Vagina (tissue), 2 donors: Measurements from ENCODE around the gene MRC2. TPM values are rescaled to one million over a fixed set of nuclear protein-coding genes. Genes with fewer than 3 reads are reported as not detected.

Source experiments
- DNase-seq, 2 donors: peaks; one replicate each; pipeline ENCODE4 v3.0.0-alpha.2; 2017; ENCODE audit errors: extremely low spot score in 2 of 2
- H3K27ac ChIP-seq: fragments of 200-600 bp; sonication (generic); one replicate; pipeline ENCODE4 v1.5.1; 2019
- H3K27me3 ChIP-seq: fragments of 200-600 bp; sonication (generic); one replicate; pipeline ENCODE4 v1.5.1; 2019
- H3K36me3 ChIP-seq, 2 donors: fragments of 200-600 bp; sonication (generic); one replicate each; pipeline ENCODE4 v1.5.1; 2017 to 2019
- H3K4me1 ChIP-seq: fragments of 200-600 bp; sonication (generic); one replicate; pipeline ENCODE4 v1.5.1; 2019
- H3K4me3 ChIP-seq, 2 donors: fragments of 200-600 bp; sonication (generic); 1 replicate in 1 of 2; 2 replicates in 1 of 2; pipeline ENCODE4 v1.5.1; 2016 to 2019
- H3K9me3 ChIP-seq: fragments of 200-600 bp; sonication (generic); one replicate; pipeline ENCODE4 v1.5.1; 2019
- POLR2A ChIP-seq, 2 donors: fragments of 450-650 bp; IDR thresholded peaks; one replicate each; pipeline ENCODE4 v1.6.1; 2017; ENCODE audit warnings: antibody characterized with exemption in 2 of 2, mild to moderate bottlenecking in 2 of 2, moderate library complexity in 2 of 2
- POLR2AphosphoS5 ChIP-seq, 2 donors: sonication (generic); formaldehyde crosslinking; IDR thresholded peaks; one replicate each; pipeline ENCODE4 v1.9.0; 2017; ENCODE audit warnings: antibody characterized with exemption in 2 of 2, mild to moderate bottlenecking in 2 of 2, low read depth in 1 of 2; ENCODE audit not compliant: insufficient read depth in 1 of 2
- intact Hi-C: fragments of 100-400 bp; cut with DNase I; formaldehyde crosslinking; loops from one replicate; pipeline ENCODE4 v1.15.1; 2023
- total RNA-seq: library from RNA; depleted of rRNA; stranded (reverse); fragments of >200 nt; gene quantifications from one replicate; pipeline ENCODE4 v1.2.3, GENCODE V29; 2016
- TF ChIP-seq, protein P1 (sequence below), 3 experiments: fragments of 450-650 bp in 2 of 3; fragments of 200-600 bp in 1 of 3; sonication (generic) in 1 of 3; IDR thresholded peaks; one replicate each; pipeline ENCODE4 v1.5.1; 2017 to 2019; ENCODE audit warnings: antibody characterized with exemption in 3 of 3, mild to moderate bottlenecking in 2 of 3, moderate library complexity in 2 of 3

MRC2 gene
- total RNA-seq, 1 donor from 2014 or later = 89.4 TPM

GRCh38 chr17:62715882-62716390 lies 88.5 kb downstream of the MRC2 start:
- Histone ChIP-seq H3K9me3 (no peaks in the 10 kb centered on the region), H3K36me3 (no peaks in the 10 kb centered on the region), H3K27me3 (no peaks in the 10 kb centered on the region), H3K4me3 (no peak overlapping the region), H3K27ac (no peak overlapping the region), H3K4me1 (no peaks in the 10 kb centered on the region)
- intact Hi-C loops = no loop called here
- DNase-seq = no peak
- TF ChIP-seq, protein P1, sequence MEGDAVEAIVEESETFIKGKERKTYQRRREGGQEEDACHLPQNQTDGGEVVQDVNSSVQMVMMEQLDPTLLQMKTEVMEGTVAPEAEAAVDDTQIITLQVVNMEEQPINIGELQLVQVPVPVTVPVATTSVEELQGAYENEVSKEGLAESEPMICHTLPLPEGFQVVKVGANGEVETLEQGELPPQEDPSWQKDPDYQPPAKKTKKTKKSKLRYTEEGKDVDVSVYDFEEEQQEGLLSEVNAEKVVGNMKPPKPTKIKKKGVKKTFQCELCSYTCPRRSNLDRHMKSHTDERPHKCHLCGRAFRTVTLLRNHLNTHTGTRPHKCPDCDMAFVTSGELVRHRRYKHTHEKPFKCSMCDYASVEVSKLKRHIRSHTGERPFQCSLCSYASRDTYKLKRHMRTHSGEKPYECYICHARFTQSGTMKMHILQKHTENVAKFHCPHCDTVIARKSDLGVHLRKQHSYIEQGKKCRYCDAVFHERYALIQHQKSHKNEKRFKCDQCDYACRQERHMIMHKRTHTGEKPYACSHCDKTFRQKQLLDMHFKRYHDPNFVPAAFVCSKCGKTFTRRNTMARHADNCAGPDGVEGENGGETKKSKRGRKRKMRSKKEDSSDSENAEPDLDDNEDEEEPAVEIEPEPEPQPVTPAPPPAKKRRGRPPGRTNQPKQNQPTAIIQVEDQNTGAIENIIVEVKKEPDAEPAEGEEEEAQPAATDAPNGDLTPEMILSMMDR (IDR thresholded peaks at IDR 0.05) = no peak
- TF ChIP-seq POLR2AphosphoS5 (IDR thresholded peaks at IDR 0.05; ENCODE audit: insufficient read depth in 1 of 2, low read depth in 1 of 2) = no peak
- no peak for TF ChIP-seq POLR2A (IDR thresholded peaks at IDR 0.05)

DNA sequence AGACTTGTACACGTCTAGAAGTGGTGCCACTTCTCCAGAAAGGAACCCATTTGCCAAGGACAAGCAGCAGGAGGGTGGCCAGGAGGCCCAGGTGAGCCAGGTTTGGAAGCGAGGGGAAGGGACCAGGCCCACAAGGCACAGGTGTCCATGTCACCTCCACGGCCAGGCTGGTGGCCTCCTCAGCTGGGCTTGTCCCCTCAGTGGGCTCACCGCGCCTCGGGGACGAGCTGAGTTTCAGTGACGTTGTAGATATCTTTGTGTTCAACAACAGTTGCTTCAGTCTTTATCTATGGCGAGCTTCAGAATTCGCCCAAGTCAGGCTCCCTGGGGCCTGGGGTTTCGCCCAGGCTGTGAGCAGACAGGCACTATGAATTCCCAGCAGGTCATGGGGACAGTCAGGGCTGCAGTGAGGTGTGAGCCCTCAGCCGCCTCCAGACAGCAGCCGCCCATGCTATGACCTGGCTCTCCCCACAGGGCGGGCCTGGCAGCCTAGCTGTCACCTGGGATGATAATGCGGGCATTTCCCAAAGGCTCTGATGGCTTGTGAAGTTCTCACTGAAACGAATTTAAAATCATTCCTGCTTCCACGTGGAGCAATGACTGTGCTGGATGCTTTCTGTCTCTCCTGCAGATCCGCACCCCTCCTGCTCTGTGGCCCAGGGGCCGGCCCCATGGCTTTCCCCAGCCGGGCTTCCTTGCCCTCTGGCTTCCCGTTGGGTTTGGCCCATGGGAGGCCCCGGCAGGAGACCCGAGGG lies 89.5 kb downstream of the MRC2 start:
- no peaks in the 10 kb centered on the region for H3K9me3 ChIP-seq
- TF ChIP-seq POLR2A (IDR thresholded peaks at IDR 0.05) = no peak
- no peak for TF ChIP-seq POLR2AphosphoS5 (IDR thresholded peaks at IDR 0.05; ENCODE audit: insufficient read depth in 1 of 2, low read depth in 1 of 2)
- TF ChIP-seq, protein P1 (IDR thresholded peaks at IDR 0.05) = no peak
- no peak overlapping the region for H3K27ac ChIP-seq
- no peaks in the 10 kb centered on the region for H3K27me3 ChIP-seq
- no peak for DNase-seq
- no peak overlapping the region for H3K4me3 ChIP-seq
- H3K36me3 ChIP-seq = no peaks in the 10 kb centered on the region
- intact Hi-C loops = no loop called here
- H3K4me1 ChIP-seq = no peaks in the 10 kb centered on the region

- TF ChIP-seq POLR2AphosphoS5 (IDR thresholded peaks at IDR 0.05; ENCODE audit: insufficient read depth in 1 of 2, low read depth in 1 of 2) = no peak
- TF ChIP-seq POLR2A (IDR thresholded peaks at IDR 0.05) = no peak
- TF ChIP-seq, protein P1 (IDR thresholded peaks at IDR 0.05) = no peak
- Histone ChIP-seq H3K36me3 (no peaks in the 10 kb centered on the region), H3K4me1 (no peaks in the 10 kb centered on the region), H3K9me3 (no peaks in the 10 kb centered on the region), H3K27ac (no peak overlapping the region), H3K4me3 (no peak overlapping the region), H3K27me3 (no peaks in the 10 kb centered on the region)
- DNase-seq = no peak
- intact Hi-C loops = no loop called here
Observed at GRCh38 chr17:62717589-62717855, 90.1 kb downstream of the MRC2 start.

- no peaks in the 10 kb centered on the region for H3K27me3 ChIP-seq
- no peaks in the 10 kb centered on the region for H3K9me3 ChIP-seq
- TF ChIP-seq, protein P1 (IDR thresholded peaks at IDR 0.05) = no peak
- TF ChIP-seq POLR2A (IDR thresholded peaks at IDR 0.05) (no peak), POLR2AphosphoS5 (IDR thresholded peaks at IDR 0.05; ENCODE audit: insufficient read depth in 1 of 2, low read depth in 1 of 2) (no peak)
- no peaks in the 10 kb centered on the region for H3K4me1 ChIP-seq
- H3K27ac ChIP-seq = no peak overlapping the region
- no peak overlapping the region for H3K4me3 ChIP-seq
- no peak for DNase-seq
- no peaks in the 10 kb centered on the region for H3K36me3 ChIP-seq
- intact Hi-C loops = no loop called here
Observed at GRCh38 chr17:62717889-62718288, 90.4 kb downstream of the MRC2 start.

DNA sequence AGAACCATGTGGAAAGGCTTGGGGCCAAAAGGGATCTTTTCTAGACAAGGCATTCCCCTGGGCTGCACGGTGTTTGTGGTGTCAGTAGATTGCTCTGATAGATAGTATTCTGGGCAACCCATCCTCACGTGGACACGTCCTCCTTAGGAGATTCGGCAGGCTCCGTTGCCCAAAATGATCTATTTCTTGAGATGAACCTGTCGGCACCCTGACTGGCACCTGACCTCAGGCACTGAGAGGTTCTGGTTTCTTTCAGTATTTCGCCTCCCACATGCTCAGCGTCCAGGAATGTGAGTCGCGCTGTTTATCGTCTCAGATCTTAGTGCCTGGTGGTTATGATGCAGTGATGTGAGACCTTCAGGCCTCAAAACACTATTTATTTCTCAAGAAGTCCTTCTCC lies 91.0 kb downstream of the MRC2 start:
- Histone ChIP-seq H3K27me3 (no peaks in the 10 kb centered on the region), H3K4me3 (no peak overlapping the region), H3K4me1 (no peaks in the 10 kb centered on the region), H3K27ac (no peak overlapping the region), H3K36me3 (no peaks in the 10 kb centered on the region), H3K9me3 (no peaks in the 10 kb centered on the region)
- DNase-seq = no peak
- intact Hi-C loops = no loop called here
- no peak for TF ChIP-seq POLR2A (IDR thresholded peaks at IDR 0.05)
- TF ChIP-seq, protein P1 (IDR thresholded peaks at IDR 0.05) = no peak
- no peak for TF ChIP-seq POLR2AphosphoS5 (IDR thresholded peaks at IDR 0.05; ENCODE audit: insufficient read depth in 1 of 2, low read depth in 1 of 2)
